DMS79 (cell line): ENCODE results near the gene MAP2K7.

Experiments
- DNase-seq: peaks from one replicate; lab custom pipeline; 2025; lab: John Stamatoyannopoulos, UW

The MAP2K7 gene

GRCh38 chr19:7867092-7867844 lies 36.4 kb upstream of the MAP2K7 start:
- no peak for DNase-seq

GRCh38 chr19:7868326-7868670 lies 35.4 kb upstream of the MAP2K7 start:
- no peak for DNase-seq

GRCh38 chr19:7868671-7869452 lies 34.8 kb upstream of the MAP2K7 start:
- DNase-seq: no peak

- no peak for DNase-seq
Measured at GRCh38 chr19:7869453-7869909, 34.2 kb upstream of the MAP2K7 start.

GRCh38 chr19:7869910-7870511 lies 33.7 kb upstream of the MAP2K7 start:
- DNase-seq: no peak

- no peak for DNase-seq
Measured at GRCh38 chr19:7870571-7871436, 32.9 kb upstream of the MAP2K7 start.

- no peak for DNase-seq
Measured at GRCh38 chr19:7871437-7872305, 32.0 kb upstream of the MAP2K7 start.

GRCh38 chr19:7872306-7873204 lies 31.1 kb upstream of the MAP2K7 start:
- no peak for DNase-seq

- peak; percentile 38 for DNase-seq
Measured at GRCh38 chr19:7873304-7874075, 30.2 kb upstream of the MAP2K7 start.

GRCh38 chr19:7874076-7874896 lies 29.4 kb upstream of the MAP2K7 start, which contains the start of gene PRR36:
Gene PRR36, minus strand, starts transcription at chr19:7874390. Its CDS starts 701 bp downstream, at chr19:7873689.
- DNase-seq: peak; percentile 90

- DNase-seq: no peak
Measured at GRCh38 chr19:7874897-7875273, 28.8 kb upstream of the MAP2K7 start.

- no peak for DNase-seq
Measured at GRCh38 chr19:7877249-7877836, 26.3 kb upstream of the MAP2K7 start.

- no peak for DNase-seq
Measured at GRCh38 chr19:7879111-7879807, 24.4 kb upstream of the MAP2K7 start.

GRCh38 chr19:7879836-7880235 lies 23.8 kb upstream of the MAP2K7 start:
- no peak for DNase-seq

- DNase-seq: no peak
Measured at GRCh38 chr19:7881910-7882309, 21.8 kb upstream of the MAP2K7 start.

- DNase-seq: no peak
Measured at GRCh38 chr19:7883105-7883504, 20.6 kb upstream of the MAP2K7 start.
